ENCODE results near the gene SELPLG.
"Not testable (repeated sequence)": the region's sequence is repeated elsewhere in the genome, so short reads cannot be mapped to it uniquely, and the experiment has no call there.

- TF ChIP-seq, protein P1, sequence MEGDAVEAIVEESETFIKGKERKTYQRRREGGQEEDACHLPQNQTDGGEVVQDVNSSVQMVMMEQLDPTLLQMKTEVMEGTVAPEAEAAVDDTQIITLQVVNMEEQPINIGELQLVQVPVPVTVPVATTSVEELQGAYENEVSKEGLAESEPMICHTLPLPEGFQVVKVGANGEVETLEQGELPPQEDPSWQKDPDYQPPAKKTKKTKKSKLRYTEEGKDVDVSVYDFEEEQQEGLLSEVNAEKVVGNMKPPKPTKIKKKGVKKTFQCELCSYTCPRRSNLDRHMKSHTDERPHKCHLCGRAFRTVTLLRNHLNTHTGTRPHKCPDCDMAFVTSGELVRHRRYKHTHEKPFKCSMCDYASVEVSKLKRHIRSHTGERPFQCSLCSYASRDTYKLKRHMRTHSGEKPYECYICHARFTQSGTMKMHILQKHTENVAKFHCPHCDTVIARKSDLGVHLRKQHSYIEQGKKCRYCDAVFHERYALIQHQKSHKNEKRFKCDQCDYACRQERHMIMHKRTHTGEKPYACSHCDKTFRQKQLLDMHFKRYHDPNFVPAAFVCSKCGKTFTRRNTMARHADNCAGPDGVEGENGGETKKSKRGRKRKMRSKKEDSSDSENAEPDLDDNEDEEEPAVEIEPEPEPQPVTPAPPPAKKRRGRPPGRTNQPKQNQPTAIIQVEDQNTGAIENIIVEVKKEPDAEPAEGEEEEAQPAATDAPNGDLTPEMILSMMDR (IDR thresholded peaks at IDR 0.05) = not testable (repeated sequence)
- not testable (repeated sequence) for TF ChIP-seq POLR2A (IDR thresholded peaks at IDR 0.05)
These were observed 59.4 kb downstream of the SELPLG start for GRCh38 chr12:108574276-108574675.

Measured in prostate gland (tissue), 2 donors.